GM18867 (cell line): ENCODE measurements around the gene IGSF3.
"Not testable (repeated sequence)": the region's sequence is repeated elsewhere in the genome, so short reads cannot be mapped to it uniquely, and the experiment has no call there.

Experiments used
- ATAC-seq: cut with Tn5 transposase; IDR thresholded peaks from one replicate; pipeline ENCODE4 v1.9.1; 2021; ENCODE audit warnings: mild to moderate bottlenecking, moderate library complexity; ENCODE audit not compliant: unreplicated experiment

The IGSF3 gene

DNA sequence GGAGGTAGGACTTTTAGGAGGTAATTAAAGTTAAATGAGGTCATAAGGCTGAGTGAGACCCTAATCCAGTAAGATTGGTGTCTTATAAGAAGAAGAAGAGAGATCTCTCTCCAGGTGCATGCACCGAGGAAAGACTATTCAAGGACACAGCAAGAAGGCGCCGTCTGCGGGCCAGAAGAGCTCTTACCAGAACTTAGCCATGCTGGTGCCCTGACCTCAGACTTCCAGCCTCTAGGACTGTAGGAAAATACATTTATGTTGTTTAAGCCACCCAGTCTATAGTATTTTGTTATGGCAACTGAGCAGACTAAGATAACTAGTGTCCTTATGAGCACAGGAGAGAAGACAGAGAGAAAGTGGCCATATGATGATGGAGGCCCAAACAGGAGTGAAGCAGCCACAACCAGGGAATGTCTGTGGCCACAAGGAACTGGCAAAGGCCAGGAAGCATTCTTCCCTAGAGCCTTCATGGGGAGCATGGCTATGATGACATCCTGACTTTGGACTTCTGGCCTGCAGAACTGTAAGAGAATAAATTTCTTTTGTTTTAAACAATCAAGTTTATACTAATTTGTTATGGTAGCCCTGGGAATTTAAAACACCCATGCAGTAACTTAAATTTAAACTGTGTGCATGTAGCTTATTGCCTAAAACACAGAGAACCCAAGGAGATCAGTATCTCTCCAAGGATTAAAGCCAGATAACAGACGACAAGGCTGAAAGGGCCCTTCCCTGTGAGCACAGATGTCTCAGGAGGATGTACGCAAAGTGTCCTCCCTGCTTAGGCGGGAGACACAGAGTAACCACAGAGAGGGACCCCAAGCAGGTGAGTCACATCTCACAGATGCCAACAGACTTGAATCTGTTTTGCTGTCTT lies 86.8 kb downstream of the IGSF3 start:
- no peak for ATAC-seq

DNA sequence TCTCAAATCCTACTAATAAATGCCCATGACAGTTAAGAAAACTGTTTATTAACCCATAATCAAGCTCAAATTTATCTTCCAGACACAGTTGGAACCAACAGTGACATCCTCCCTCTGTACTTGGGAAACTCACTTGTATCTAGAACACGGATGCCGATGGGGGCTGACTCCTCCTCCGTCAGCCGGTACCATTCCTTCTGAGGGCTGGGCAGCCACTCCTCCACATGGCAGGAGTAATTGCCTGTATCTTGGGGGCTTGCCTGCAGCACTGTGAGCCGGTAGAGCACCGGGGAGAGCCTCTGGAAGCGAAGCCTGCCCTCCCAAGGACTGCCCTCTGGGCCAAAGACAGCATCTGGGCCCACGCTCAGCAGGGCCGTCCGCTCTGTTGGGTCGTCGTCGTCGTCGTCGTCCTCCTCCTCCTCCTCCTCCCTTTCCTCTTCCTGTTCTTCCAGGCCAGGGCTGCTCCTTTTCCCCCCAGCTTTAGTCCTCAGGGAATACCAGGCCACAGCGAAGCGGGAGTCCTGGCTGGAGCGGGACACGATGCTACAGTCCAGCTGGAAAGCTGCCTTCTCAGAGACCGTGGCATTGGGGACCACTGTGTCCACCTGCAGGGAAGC lies 88.2 kb downstream of the IGSF3 start:
- ATAC-seq = no peak

DNA sequence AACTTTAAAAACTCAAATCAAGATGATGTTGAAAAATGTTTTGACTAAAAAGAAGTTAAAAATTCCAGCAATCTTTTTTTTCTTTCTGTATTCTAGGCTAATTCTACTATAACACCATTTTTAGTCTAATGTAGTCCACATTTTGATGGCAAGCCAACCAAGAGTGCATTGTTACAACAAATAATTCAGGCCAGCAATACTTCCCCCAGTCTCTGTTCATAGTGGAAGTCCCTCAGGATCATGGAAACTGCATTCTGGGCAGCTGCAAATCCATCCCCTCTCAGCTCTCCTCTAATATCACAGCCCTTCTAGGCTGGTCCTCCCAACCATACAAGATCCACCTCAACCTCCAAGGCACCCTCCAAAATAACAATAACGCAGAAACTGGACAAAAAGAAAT lies 89.0 kb downstream of the IGSF3 start:
- no peak for ATAC-seq

DNA sequence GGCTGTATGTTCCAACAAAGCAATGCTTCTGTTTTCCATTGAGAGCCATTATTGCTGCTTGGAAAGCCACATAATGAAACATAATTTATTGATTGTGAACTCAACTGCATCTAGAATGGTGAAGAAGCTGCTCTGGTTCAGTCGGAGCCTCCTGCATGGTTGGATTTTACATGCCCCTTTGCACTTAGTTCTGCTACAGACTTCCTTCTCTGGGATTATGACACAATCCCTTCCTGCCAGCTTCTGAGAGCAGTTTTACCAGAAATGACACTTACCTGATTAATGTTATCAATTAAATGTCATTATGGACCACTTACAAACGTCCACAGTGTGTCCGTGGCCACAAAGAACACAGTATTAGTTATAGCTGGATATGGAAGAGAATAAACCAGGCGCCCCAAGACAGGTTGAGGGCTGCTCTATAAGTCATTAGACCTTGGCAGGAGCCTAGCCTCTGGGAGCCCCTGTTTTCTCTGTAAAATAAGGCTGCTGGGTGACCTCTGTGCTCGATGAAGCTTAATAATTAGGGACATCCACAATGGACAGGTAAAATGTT lies 89.7 kb downstream of the IGSF3 start:
- no peak for ATAC-seq

DNA sequence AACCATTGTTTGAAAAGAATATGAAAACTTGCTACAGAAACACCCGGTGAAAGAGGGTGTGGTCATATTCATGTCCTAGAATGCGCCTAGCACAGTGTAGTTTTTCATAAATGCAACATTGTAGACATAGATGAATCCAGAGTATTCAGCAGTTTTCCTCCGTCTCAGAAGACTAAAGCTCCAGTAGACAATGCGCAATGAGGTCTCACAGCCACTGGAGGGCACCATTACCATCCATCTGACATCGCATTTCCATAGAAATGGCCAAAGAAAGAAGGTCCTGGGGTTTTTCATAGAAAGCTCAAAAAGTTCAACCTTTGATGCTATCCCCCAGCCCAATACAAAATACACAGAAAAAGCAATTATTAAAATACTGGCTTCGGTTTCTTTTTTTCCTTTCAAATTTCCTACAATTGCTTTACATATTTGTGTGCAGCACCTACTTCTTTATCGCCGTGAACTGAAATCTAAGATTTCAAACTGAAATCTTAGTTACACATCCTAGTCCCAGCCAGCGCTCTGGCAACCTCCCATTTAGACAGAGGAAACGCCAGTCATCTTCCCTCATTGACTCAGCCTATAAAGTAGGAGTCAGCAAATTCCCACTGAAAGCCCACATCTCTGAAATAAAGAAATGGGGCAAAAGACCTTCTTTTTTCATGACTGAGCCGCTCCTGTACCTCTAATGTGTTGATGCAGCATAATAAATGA lies 92.8 kb downstream of the IGSF3 start:
- ATAC-seq = no peak

DNA sequence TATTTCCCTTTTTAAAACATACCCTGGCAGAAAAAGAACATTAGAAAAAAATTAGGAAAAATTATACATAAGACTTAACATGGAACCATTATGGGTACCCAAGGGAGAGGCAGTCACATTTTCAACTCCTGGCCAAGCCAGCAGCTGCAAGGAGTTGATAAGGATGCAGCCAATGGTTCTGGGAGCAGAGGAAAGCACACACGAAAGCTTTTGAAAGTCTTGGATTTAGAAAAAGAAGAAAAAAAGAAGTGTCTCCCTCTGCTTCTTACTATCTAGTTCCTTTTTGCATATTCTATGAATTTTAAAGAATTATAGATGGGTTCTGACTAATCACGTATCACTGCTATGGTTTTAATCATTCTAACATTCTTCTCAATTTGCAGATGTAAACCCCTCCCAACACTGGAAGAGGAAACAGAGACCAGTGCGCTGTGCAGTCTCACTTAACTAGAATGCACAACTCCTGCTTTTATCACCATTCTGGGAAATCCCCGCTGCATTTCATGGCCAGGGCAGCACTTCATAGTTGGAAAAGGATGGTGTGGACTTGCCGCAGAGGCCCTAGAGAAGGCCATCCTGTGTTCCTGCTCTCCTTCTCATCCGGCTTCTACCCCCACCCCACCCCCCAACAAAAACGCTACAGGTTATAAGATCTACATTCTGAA lies 94.0 kb downstream of the IGSF3 start:
- no peak for ATAC-seq

DNA sequence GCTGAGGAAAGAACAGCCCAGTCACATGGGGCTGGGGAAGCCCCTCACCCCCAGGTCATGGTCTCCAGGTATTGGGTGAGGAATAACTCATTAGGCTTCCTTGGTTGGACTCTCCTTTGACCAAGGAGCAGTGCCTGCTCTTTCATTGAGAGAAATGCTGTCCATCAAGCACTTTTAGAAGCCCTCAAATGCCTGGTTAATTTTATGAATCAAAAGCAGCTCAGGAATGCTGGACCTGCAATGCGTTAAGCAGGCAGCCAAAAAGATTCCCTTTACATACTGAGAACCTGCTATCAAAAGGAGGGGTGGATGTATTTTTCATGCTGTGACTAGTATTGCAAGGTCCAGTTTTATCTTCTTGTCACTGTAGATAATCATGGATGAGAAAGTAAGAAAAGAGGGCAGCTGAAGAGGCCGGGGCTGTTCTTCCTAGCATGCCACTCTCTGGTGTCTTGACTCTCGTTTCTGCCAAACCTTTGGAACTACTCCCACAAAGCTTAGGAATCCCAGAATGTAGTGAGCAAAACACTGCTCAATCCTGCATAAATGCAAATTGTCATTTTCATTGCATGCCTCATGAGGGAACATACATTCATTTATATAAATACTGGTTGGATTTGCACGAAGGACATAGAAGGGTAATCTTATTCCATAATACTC lies 94.6 kb downstream of the IGSF3 start:
- ATAC-seq = no peak

DNA sequence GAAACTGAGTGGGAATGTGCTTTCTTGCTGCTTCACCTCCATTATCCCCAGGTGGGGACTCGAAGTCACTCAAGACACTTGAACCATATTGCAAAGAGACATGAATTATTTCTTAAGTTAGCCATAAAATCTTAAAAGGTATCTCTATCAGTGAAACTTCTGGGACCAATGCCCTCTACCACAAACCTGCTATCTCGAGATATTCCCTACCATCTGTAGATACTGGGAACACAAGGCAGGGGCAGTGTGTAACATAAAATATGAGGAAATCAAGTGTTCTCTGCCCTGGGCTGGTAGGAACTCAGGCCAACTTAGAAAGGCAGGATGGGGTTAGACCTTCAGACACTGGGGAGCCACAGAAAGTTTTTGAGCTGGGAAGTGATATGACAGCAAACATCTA lies 95.4 kb downstream of the IGSF3 start:
- no peak for ATAC-seq

DNA sequence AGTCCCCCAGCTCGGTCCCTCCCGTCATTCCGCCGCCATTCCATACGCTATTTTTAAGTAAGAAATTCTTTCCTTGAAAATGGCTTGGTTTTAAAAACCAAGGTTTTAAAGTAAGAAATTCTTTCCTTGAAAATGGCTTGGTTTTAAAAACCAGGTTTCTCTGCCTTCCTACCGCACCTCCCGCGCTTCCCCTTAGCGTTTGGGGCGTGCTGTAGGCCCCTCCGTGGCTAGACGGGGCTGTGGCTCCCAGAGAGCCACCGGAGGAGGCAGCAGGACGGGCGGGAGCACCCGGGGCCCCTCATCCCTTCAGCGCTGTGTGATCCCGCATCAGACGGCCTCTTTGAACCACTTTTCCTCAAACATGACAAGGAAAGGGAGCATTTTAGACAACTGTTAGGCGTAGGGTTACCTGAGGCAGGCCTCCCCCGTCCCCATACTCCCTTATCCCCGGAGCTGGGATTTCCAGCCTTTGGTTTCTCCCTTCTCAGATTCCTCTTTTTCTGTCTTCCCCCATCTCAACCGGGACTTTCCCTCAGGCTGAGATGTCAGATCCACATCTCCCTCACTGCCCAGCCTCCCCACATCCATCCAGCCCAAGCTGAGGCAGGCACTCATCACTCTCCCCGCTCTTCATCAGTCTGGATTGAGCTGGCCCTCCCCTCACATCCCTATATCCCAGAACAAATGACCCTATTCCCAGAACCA lies 96.2 kb downstream of the IGSF3 start:
- no peak for ATAC-seq

DNA sequence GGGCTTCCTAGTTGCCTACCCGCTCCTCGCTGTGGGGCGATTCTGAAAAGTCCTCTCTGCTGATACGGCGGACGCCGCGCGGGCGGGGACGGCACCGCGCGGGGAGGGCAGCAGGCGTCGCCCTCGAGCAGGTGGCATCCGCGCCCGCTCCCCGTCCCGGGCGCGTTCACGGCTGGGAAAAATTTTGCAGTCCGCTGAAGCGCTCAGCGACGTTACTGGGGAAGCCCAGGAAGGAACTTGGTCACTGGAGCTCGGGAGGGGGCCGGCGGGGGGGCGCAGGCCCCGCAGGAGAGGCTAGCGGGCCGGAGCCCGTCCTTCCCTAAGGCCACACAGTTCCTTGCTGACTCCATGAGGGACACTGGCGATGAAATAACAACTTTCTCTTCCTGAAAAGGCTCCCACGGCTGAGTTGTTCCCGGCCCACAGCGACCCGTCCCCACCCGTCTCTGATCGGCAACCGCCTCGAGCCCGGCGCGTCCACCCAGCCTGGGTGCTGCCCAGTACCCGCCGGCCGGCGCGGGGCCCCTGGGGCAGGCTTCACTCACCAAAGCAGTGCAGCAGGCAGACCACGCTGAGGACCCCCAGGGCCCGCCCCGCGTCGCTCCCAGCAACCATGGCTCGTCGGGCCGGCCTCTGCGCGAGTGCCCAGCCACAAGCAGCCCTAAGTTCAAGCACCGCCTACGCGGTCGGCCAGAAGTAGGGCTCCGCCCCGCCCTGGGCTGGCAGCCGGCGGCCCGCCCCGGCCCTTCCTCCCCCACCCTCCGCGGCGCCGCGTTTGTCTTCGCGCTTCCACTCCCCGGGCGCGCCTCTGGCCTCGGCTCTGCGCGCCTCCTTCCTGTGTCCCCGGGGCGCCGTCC lies 96.9 kb downstream of the IGSF3 start, which contains the start of gene CD58:
Gene CD58, minus strand, starts transcription at position 669 of the 857 bp plus-strand sequence. Its CDS starts 54 bp downstream, at position 615.
- peak; percentile 69 for ATAC-seq

DNA sequence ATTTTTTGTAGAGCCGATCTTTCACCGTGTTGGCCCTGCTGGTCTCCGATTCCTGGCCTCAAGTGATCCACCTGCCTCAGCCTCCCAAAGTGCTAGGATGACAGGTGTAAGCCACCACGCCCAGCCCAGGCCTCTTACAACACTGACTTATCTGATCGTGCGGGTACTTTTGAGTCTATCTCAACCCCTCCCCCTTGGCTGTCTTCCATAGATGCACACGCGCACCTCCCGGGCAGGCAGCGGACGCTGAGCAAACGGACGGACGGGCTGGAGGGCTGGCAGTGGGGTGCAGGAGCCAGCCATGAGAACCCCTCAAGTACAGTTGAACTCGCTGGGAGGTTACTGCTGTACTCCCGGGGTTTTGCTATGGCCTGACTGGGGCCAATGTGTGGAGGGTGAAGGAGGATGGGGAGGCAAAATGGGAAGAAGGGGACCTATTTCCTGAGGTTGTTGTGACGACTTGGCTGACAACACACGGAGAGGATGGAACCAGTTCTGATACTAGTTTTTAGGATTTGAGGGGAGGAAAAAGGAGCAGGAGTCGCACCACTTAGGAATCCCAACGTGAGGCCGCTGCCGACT lies 97.7 kb downstream of the IGSF3 start:
- peak; percentile 25 for ATAC-seq

DNA sequence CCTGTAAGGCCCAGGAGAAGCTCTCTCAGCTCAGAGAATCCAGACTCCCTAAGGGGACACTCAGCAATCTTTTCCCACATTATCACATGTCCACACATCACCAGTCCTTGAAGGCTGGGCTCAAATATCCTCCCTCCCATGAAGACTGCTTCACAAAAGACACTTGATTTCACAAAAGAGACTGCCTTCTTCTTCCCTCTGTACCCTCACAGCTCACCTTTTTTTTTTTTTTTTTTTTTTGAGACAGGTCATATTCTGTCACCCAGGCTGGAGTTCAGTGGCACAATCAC lies 98.2 kb downstream of the IGSF3 start:
- ATAC-seq = no peak

DNA sequence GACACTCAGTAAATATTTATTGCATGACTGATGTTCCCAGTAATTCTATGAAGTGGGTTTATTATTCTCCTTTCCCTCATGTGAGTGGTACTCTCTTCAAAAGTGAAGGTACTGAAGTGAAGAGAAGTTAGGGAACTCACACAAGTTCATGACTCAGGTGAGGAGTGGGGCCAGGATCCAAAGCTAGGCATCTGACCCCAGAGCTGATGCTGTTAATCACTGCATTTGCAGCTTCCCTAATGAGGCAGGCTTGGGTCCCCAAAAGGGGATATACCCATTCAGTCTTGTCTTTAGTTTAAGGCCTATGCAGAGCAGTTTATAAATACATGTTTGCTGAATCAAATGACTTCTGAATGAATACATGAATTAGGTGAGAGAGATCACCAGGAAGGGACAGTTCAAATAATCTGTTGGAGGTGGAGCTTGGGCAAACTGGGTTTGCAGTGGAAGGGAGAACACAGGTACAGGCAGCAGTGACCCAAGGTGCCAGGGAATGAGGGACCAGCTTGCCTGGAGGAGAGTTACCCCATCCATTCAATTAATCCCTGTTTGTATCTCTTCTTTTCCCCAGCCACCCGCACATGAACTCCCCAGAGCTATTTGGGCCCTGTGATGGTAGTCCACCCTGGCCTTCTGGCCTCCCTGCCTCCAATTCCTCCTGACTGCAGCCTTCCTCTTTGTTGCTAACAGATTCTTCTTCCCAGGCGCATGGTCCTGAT lies 98.7 kb downstream of the IGSF3 start:
- no peak for ATAC-seq

DNA sequence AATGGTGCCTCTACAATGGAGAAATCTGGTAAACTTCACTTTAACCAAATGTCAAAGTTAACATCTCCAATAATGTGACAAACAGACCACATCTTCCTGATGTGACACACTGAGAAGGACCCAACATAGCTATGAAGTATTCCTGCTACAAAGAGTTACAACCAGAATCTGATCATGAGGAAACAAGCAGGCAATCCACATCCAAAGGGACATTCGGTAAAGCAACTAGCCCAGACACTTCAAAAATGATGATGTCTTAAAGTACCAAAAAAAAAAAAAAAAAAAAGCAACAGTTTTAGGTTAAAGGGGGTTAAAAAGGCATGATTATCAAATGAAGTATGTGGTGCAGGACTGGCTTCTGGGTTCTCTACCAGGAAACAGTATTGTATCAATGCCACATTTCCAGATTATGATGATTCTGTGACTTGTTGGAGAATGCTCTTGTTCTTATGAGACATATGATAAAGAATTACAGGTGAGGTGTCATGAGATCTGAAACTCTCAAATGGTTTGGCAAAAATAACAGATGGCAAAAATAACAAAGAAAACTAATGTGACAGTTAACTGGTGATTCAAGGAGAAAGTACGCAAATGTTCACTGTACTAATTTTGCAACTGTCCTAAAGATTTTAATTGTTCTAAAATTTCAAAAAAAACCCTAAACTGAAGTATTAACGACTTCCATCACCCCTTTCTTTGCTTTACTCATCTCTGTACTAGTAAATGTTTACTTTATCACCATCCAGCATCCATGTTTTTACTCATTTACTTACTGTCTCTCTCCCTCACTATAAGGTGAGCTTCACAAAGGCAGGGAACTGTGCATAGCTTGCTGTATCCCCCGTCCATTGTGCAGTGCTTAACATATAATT lies 99.5 kb downstream of the IGSF3 start:
- no peak for ATAC-seq

DNA sequence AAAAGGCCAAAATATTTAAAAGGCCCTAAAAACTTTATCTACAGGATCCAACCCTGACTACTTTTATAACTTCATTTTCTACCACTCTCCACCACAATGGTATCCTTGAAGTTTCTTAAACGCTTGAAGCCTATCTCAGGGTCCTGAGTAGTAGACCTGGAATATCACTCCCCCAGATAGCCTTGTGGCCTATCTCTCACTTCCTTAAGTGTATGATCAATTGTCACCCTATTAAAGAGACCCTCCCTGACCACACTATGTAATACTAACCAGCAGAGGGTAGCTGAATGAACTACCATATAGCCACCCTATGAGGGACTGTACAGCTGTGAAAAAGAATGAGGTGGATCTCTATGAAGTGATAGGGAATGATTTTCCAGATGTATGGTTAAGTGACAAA lies 102.3 kb downstream of the IGSF3 start:
- ATAC-seq = no peak

DNA sequence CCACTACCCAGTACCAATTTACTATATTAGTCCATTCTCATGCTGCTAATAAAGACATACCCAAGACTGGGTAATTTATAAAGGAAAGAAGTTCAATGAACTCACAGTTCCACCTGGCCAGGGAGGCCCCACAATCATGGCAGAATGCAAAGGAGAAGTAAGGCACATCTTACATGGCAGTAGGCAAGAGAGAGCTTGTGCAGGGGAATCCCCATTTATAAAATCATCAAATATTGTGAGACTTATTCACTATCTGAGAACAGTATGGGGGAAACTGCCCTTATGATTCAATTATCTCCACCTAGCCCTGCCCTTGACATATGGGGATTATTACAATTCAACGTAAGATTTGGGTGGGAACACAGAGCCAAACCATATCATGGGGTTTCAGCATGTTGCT lies 103.1 kb downstream of the IGSF3 start:
- no peak for ATAC-seq

DNA sequence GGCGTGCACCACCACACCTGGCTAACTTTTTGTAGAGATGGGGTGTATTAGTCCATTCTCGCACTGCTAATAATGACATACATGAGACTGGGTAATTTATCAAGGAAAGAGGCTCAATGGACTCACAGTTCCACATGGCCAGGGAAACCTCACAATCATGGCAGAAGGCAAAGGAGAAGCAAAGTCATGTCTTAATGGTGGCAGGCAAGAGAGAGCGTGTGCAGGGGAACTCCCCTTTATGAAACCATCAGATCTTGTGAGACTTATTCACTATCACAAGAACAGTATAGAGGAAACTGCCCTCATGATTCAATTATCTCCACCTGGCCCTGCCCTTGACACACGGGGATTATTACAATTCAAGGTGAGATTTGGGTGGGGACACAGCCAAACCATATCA lies 105.1 kb downstream of the IGSF3 start:
- not testable (repeated sequence) for ATAC-seq
